ENCODE results near the gene DOCK2.

DOCK2 gene

GRCh38 chr5:170108266-170108785 lies 471.3 kb downstream of the DOCK2 start:
- H3K27ac ChIP-seq = no peak overlapping the region
- no peak for TF ChIP-seq CTCF (conservative IDR thresholded peaks at IDR 0.05)

GRCh38 chr5:170109059-170110031 lies 472.3 kb downstream of the DOCK2 start:
- TF ChIP-seq CTCF (conservative IDR thresholded peaks at IDR 0.05) = no peak
- no peak for TF ChIP-seq ZFX (IDR thresholded peaks at IDR 0.05)
- no peak overlapping the region for H3K27ac ChIP-seq

- TF ChIP-seq ZFX (IDR thresholded peaks at IDR 0.05) (no peak), CTCF (conservative IDR thresholded peaks at IDR 0.05) (no peak)
Observed at GRCh38 chr5:170110403-170111087, 473.5 kb downstream of the DOCK2 start.

GRCh38 chr5:170111088-170111785 lies 474.2 kb downstream of the DOCK2 start:
- H3K27ac ChIP-seq = no peak overlapping the region
- TF ChIP-seq CTCF (conservative IDR thresholded peaks at IDR 0.05) = no peak
- TF ChIP-seq ZFX (IDR thresholded peaks at IDR 0.05) = no peak

More at GRCh38 chr5:170110403-170111087, 473.5 kb downstream of the DOCK2 start:
- H3K27ac ChIP-seq = no peak overlapping the region

DNA sequence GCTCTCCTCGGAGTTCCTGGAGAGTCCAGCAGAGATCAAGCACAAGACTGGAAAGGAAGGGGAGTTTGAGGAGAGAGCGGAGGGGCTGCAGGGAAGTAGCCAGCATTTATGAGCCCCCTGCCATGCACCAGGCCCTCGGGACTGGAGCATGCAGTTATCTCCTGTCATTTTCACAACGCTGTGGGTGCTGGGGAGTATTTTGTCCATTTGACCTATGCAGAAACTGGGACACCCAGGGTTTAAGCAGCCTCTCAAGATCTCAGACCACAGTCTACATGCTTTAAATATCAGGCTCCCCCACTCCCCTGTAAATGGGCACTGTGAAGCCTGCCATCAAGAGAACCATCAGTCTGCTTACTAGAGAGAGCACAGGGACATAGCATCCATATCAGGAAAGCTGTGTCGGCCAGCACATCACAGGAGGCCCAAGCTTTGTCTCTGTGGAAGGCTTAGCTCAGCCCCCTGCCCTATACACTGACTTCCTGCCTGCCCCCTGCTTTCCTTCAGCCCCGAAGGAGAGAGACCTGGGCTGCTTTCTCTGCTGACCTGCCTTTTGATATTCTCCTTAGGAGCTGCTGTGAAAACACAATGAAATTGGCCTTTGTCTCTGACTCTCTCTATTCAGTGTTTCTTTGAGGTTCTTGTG lies 475.9 kb downstream of the DOCK2 start:
- no peak overlapping the region for H3K27ac ChIP-seq
- TF ChIP-seq CTCF (conservative IDR thresholded peaks at IDR 0.05) (no peak), ZFX (IDR thresholded peaks at IDR 0.05) (no peak)

GRCh38 chr5:170113522-170113900 lies 476.4 kb downstream of the DOCK2 start:
- TF ChIP-seq CTCF (conservative IDR thresholded peaks at IDR 0.05) = no peak
- no peak for TF ChIP-seq ZFX (IDR thresholded peaks at IDR 0.05)
- no peak overlapping the region for H3K27ac ChIP-seq
